NB4 (cell line): Measurements from ENCODE around the gene BTBD16.

Source experiments
- DNase-seq: peaks from one replicate; pipeline ENCODE4 v3.0.0; 2010; ENCODE audit warnings: low read depth
- H3K4me3 ChIP-seq: one replicate; pipeline ENCODE4 v1.5.1; 2011; ENCODE audit warnings: mild to moderate bottlenecking, low read depth, low read length, moderate library complexity
- CTCF ChIP-seq: IDR thresholded peaks from one replicate; pipeline ENCODE4 v1.5.1; 2012; ENCODE audit warnings: low read depth, low read length
- MAX ChIP-seq: IDR thresholded peaks from 2 replicates; pipeline ENCODE4 v1.6.1; 2011; ENCODE audit warnings: low read depth, low read length
- MYC ChIP-seq: IDR thresholded peaks from 2 replicates; pipeline ENCODE4 v1.6.1; 2011; ENCODE audit warnings: low read depth, low read length
- POLR2A ChIP-seq: IDR thresholded peaks from 2 replicates; pipeline ENCODE4 v1.6.1; 2011; ENCODE audit warnings: mild to moderate bottlenecking; ENCODE audit not compliant: insufficient read length; ENCODE audit errors: extremely low read depth

The BTBD16 gene

GRCh38 chr10:122331615-122332446 lies 60.7 kb downstream of the BTBD16 start:
- TF ChIP-seq MAX (no peak), CTCF (no peak), MYC (no peak), POLR2A (no peak)
- H3K4me3 ChIP-seq = no peak overlapping the region
- no peak for DNase-seq

- no peak overlapping the region for H3K4me3 ChIP-seq
- no peak for DNase-seq
- TF ChIP-seq MYC (no peak), MAX (no peak), POLR2A (no peak), CTCF (no peak)
Observed at GRCh38 chr10:122333037-122333436, 61.9 kb downstream of the BTBD16 start.

GRCh38 chr10:122336332-122336731 lies 65.2 kb downstream of the BTBD16 start:
- H3K4me3 ChIP-seq = no peak overlapping the region
- no peak for TF ChIP-seq CTCF
- no peak for DNase-seq

- TF ChIP-seq CTCF = no peak
- no peak for TF ChIP-seq POLR2A
- TF ChIP-seq MYC = no peak
- TF ChIP-seq MAX = no peak
- no peak for DNase-seq
- no peak overlapping the region for H3K4me3 ChIP-seq
Observed at GRCh38 chr10:122336961-122337360, 65.9 kb downstream of the BTBD16 start.

- TF ChIP-seq CTCF = no peak
- no peak for TF ChIP-seq POLR2A
- no peak for TF ChIP-seq MAX
- no peak for TF ChIP-seq MYC
- no peak overlapping the region for H3K4me3 ChIP-seq
- no peak for DNase-seq
Observed at GRCh38 chr10:122338609-122339441, 67.7 kb downstream of the BTBD16 start.
